GM21381 (cell line): ENCODE data around the gene CISH.

Source experiments
- ATAC-seq: cut with Tn5 transposase; IDR thresholded peaks from one replicate; pipeline ENCODE4 v1.9.1; 2021; ENCODE audit warnings: mild to moderate bottlenecking, moderate library complexity; ENCODE audit not compliant: unreplicated experiment

Gene CISH

DNA sequence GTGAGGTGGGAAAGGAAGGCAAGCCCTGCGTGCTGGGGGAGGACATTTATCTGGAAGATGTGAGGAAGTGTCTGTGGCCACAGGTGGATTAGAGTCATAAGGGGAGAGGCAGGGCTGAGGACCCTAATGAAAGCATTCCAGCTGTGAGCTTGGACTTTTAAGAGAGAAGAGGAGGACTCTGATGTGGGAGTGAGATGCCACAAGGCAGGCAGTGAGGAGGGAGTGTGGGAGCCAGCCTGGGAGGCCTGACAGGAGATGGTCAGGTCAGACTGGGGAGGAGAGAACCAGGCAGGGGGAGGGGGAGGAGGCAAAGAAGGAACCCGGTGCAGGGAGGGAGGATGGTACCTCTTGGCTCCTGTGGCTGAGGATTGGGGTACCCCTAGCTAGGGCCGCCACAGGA lies 26.4 kb upstream of the CISH start:
- no peak for ATAC-seq

GRCh38 chr3:50637011-50637410 lies 25.4 kb upstream of the CISH start:
- no peak for ATAC-seq

DNA sequence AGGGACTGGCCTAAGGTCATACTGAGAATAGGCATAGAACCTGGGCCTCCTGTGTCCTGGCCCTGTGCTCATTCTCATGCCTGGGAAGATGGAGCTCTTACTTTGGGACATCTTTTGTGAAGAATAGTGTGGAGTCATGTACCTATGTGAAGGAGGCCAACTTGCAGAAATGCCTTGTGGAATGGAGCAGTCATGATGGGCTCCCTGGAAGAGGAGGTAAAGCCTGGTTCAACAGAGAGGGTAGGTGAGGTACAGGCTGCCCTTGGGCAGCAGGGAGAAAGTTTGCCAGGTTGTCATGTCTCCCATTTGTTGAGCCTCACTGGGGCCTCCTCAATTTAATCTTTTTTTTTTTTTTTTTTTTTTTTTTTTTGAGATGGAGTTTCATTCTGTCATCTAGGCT lies 23.5 kb upstream of the CISH start:
- no peak for ATAC-seq

DNA sequence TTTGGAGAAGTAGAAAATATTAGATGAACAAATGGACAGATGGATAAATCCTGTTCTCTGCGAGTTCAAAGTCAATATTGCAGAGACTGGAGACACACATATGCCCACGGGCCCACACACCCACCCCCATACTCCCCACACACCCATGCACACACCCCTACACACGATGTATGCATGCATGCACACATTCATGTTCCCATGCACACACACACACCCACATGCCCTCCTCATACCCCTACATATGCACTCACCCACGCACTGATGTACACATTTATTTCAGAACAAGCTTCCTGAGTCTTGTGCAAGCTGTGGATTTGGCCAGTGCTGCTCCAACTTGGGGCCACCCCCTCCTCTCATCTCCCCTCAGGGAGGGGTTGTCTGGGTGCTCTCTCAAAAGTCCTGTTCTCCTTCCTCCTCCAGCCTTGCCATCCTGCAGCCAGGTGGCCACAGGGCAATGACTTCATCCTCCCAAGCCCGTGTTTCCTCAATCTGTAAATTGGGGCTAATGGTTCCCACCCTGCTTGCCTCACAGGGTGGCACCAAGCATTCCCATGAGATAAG lies 21.7 kb upstream of the CISH start:
- no peak for ATAC-seq

- no peak for ATAC-seq
Measured at GRCh38 chr3:50632450-50632849, 20.9 kb upstream of the CISH start.

- no peak for ATAC-seq
Measured at GRCh38 chr3:50630877-50631276, 19.3 kb upstream of the CISH start.

- no peak for ATAC-seq
Measured at GRCh38 chr3:50630394-50630793, 18.8 kb upstream of the CISH start.

DNA sequence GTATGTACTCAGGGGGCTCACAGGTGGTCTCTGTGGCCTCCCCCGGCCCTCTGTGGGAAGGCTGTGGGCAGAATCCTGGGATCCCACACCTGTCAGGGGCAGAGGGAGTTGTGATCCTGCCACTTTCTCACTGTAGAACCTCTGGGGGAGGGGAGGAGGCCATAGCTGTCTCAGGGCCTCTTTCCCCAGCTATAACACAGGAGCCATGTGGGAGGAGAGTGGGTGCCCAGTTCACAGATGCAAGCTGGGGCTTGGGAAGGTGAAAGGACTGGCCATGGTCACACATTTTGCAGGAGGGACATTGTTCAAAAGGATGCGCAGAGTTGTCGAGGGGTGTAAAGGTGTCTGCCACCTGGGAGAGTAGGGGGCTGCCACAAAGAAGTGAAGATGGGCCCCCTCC lies 17.0 kb upstream of the CISH start:
- ATAC-seq, result no peak

DNA sequence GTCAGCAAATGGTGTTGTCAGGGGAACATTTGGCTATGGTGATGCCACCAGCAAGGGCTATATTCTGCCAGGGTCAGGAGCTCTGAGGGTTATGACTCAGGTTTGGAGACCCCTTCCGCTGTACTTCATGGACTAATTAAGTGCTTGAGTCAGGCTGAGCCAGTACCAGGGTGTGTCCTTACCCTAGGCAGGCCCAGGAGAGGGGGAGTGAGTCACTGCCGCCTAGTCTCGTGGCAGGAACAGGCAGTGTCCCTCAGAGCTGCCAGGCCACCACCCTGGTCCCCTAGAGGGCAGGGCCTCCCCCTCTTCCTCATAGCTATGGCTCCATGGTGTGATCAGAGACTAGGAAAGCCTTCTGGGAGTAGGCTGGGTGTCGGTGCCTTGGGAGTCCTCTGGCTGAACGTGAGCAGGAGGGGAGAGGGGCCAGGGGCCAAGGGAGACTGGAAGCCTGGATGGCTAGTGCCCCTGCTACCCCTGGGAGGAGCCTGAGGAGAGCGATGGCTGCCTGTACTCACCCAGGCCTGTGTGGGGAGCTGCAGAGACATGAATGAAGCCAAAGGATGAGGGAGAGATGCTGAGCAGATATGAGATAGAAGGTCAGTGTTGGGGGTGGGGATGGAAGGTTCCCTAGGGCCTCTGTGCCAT lies 16.0 kb upstream of the CISH start:
- ATAC-seq, result no peak

GRCh38 chr3:50626401-50626800 lies 14.8 kb upstream of the CISH start:
- no peak for ATAC-seq

- no peak for ATAC-seq
Measured at GRCh38 chr3:50625231-50626182, 13.9 kb upstream of the CISH start.

- ATAC-seq, result no peak
Measured at GRCh38 chr3:50624634-50625033, 13.1 kb upstream of the CISH start.

GRCh38 chr3:50623840-50624474 lies 12.4 kb upstream of the CISH start:
- ATAC-seq, result peak; percentile 43

GRCh38 chr3:50622881-50623280 lies 11.3 kb upstream of the CISH start:
- no peak for ATAC-seq

DNA sequence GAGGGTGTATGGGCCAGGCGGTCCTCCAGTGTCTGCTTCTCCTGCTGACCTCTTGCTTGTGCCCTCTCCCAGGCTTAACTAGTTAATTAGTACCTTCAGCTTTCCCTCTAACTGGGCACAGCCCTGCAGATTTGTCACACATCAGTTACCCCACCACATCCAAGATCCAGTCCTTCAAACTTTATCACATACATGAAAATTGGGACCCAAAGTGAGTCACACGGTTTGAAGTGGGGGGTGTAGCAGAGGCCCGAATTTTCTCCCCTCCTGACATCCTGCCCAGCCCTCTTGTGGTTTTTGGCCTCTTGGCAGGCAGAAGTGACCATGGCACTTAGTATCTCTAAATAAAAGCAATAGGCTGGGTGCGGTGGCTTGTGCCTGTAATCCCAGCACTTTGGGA lies 9.2 kb upstream of the CISH start:
- no peak for ATAC-seq

DNA sequence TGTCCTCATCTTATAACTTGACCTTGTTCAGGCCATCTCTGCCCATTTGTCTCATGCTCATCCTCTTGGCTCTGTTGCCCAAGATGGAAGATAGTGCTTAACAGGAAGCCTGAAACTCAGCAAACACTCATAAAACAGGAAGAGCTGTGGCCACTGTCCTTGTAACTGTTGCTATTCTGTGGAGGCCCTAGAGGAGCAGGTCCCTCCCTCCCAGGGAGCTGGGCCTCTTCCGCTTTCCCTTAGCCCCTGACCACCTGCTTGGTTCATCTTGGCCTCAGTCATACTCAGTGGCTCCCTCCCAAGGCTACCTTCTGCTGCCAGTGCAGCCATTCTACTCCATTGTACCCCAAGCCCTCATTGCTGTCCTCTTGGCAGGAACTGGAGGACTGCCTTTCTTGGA lies 8.8 kb upstream of the CISH start:
- no peak for ATAC-seq

DNA sequence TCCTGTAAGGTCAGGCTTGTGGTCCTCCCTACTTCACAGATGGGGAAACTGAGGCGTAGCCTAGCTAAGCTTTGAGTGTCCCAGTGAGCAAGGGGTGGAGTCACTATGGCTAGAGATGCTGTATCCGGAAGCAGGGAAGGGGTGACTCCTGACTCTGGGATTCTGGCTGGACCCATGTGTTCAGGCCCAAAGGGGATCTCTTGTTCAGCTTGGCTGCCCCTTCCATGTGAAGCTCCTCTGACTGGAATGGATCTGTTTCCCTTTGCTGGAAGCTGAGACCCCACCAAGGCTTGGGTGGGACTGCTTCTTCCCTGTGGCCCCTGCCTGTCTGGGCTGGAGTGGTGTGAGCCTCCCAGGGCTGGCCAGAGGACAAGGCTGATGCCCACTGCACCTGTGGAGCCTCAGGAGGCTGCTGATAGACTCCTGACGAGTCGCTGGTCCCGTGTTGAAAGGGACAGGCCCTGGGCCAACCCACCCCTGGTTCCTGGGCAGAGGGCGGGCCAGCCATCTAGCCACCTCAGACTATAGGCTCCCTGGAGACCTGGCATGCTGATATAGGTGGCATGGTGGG lies 6.4 kb upstream of the CISH start:
- no peak for ATAC-seq

- ATAC-seq, result peak; percentile 5
Measured at GRCh38 chr3:50617096-50617791, 5.7 kb upstream of the CISH start, which contains the start of gene MAPKAPK3. MAPKAPK3 (plus strand) TSS chr3:50617151; CDS start chr3:50617566, 415 bp downstream.

DNA sequence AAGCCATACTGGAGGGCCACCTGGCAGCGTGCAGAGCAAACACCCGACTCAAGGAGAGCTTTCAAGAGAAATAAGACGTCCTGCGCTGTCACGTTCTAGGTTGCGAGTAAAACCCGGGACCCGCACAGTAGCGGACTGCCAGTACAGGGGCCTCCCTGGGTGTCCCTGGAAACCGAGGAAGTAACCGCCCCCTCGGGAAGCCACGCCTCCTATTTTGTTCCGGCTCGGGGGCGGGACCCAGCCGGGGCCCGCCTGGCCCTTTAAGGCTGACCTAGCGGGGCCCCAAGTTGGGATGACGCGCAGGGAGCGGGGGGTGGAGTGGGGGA lies 5.2 kb upstream of the CISH start:
- peak; percentile 55 for ATAC-seq

- peak; percentile 37 for ATAC-seq
Measured at GRCh38 chr3:50616003-50616769, 4.6 kb upstream of the CISH start.
